GM21619 (cell line): ENCODE measurements around the gene SLC24A4.

ENCODE experiments used
- ATAC-seq: cut with Tn5 transposase; IDR thresholded peaks from one replicate; pipeline ENCODE4 v1.9.1; 2021; ENCODE audit not compliant: unreplicated experiment

The SLC24A4 gene

DNA sequence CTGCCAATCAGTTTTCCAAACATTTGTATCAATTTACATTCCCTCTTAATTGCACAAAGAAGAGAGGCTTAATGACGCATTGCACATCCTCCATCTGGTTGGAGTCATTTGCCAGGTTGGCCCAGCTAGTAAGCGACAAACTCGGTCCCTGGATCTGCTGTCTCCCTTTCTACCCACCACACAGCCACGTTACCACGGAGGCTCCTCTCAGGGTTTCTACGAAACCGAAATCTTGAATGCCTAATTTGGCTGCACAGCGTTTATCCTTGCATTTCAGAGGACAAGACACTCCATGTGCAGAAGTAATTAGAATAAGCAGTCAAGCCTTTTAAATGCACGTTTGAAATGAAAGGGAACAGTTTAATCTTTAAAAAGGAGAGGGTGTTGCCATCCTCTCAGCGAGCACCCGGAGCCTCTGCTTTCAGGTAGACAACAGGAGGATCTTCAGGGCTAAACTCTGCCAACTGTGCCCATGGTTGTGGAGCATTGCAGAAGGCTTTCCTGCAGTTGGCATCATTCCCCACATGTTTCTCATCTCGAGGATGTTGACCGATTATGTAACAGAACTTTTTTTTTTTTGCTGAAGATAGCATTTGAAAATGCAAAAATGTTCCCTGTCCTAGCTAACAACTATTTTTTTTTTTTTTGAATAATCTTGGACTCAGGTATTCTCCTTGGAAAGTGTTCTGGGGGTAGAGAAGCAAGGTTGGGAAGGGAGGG is 37.8 kb downstream of the SLC24A4 start:
- ATAC-seq: no peak

DNA sequence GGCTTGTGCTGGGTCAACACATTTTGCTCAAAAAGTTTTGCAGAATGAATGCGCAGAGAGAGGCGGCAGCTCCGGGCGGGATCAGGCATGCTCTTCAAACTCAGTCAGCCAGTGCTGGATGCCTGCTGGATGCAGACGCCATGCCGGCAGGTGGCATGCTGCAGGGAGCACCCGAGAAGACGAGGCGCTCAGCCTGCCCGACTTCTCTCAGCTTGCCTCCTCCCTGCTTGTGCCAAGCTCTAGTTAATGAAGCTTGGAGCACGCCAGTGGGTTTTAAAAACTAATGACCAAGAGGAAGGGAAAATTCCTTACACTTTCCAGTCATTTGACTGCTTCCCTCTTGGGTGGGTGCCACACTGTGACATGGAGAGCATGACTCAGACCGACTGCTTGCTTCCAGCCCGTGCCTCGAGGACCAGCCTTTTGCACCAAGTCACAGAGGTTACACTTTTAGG is 39.8 kb downstream of the SLC24A4 start:
- ATAC-seq: no peak

DNA sequence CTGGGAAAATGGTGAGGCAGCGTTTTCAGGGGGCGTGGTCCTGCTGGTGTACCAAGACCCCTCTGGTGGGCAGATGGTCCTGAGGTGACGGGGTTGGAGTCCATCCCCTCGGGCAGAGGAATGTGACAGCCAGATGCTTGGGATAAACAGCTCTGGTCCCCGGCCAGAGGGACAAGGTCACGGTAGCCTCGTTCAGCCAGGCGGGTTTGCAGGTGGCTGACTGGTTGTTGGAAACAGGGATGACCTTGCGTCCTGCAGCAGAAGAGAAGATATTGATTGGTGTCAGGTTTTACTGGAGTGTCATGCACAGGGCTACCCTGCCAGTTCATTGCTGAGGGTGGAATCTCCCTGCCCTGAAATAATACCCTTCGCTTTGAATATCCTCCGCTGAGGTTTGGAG is 43.3 kb downstream of the SLC24A4 start:
- ATAC-seq: no peak

DNA sequence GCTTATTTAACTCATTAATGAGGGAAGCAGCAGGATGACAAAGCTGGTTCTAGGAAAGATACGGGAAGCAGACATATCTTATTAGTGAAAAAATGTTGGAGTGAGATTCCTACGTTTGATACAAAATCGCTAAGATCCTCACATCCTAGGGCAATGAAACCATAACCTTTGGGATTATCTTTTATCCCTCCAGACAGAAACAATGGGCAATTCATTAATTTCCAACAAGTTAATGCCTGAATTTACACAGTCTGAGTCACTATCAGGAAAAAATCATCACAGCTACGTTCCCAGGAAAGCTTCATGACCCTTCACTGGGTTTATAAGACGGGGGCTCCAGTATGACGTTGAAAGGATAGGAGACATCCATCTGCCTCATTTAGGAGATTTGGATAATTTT is 45.0 kb downstream of the SLC24A4 start:
- no peak for ATAC-seq

DNA sequence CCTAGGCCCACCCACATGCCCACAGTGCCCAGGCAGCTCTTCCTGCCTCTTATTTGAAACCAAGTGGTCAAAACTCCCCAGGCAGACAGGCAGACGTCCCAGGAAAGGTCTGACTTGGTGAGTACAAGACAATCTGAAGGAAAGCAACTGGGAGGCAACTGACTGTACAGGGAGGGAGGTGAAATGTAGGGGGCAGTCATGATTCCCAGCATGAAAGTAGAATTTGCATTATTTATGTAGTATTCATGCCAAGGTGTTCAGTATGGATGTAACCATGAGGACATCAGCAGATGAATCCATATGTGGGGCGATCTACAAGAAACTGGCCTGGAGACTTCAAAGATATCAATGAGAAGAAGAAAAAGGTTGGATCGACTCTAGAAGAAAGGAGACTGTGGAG is 46.1 kb downstream of the SLC24A4 start:
- ATAC-seq: no peak

DNA sequence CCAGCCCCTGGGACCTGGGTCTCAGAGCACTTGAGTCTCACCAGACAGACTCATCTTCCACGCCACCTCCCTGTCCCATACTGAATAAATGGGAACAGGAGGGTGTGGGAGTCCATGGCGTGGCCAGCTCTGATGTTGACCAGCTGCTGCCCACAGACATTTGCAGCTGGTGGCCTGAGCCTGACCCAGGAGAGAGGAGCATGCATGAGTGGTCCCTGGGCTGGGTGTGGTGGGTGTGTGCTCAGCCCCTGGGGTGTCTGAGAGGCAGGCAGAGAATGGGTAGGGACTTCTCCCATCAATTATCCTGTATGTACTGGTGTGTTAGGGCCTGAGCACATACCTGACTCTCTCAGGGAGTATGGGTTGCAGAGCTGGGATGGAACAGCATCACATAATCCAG is 49.3 kb downstream of the SLC24A4 start:
- ATAC-seq: no peak

DNA sequence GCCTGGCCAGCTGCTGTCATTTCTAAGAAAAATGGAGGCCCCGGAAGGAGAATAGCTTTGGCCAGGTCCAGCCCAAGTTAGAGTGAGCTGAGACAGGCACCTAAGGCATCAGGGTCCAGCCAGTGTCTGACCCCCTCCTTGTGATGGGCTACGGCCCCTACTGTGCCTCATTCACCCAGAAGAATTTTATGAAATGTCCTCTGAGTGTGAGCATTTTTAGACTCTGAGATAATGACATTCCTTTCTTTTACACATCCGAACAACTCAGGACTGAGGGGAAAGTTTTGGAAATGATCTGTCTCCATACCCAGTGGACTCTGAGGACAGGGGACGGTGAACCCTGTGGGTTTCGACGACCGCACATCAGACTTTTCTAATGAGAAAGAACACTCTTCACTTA is 50.4 kb downstream of the SLC24A4 start:
- ATAC-seq: no peak

DNA sequence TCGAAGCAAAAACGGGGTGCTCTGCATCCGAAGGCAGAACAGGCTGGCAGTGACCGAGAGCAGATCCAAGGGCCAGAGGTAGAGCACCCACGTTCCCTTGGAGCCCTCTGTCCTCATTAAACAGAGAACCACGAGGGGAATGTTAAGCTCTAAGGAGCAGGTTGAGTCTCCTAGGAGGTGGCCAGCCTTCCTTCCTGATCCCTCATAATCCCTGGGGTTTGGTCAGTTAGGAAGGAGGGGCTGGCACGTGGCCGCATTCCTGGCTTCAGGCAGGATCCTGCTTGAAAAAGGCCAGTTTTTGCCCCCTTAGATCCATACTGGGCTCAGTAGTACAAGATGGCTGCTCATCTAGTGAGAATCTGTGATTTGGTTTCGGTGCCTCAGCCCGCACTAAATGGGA is 57.2 kb downstream of the SLC24A4 start:
- ATAC-seq: no peak

DNA sequence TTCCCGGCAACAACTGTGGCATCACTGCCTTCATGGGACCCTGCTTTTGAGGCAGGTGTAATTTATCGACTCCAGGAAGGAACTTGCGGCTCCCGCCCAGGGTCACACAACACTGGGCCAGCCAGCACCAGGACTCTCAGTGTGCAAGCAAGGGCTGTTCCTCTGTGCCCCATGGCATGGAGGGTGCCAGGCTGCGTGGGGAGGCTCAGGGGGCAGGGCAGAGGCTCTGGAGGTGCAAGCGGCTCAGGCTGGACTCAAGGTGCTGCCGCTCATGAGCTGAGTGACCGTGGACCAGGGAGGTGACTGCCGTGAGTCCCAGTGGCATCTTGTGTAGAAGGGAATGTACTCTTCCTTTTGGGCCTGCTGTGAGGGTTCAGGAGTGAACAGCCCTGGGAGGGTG is 57.6 kb downstream of the SLC24A4 start:
- ATAC-seq: no peak

DNA sequence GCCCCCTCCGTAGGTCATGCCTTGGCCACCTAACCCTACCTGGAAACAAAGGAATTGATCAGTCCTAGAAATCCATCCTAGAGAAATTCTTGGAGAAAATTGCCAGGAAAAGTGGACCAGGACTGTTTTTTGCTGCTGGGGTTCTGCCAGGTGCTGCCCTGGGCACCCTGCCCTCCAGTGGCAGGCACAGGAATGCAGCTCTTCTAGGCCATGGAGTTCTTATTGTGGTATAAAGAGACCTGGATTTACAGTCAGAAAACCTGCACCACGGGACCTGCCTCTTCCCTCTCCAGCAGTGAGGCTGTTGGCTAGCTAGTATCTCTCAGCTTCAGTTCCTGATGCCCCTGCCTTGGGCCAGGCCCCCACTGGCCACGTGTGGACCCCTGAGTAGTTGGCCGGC is 59.7 kb downstream of the SLC24A4 start:
- ATAC-seq: no peak

DNA sequence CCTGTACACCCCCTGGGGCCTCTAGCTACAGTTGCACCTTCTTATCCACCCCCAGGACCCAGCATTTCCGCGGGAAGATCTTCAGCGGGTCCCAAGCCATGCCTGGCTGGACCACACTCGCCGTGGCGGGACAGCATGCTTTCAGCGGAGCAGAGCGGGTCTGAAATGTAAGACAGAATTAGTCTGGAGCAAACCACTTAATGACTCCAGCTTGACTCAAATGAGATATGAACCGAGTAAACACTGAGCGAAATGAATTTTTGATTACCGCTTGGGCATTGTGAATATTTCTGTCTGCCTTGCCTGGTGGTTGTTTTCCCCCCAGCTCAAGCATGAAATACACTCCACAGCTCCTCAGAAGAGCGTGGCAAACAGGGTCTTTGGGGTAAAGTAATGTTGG is 60.8 kb downstream of the SLC24A4 start:
- ATAC-seq: no peak

DNA sequence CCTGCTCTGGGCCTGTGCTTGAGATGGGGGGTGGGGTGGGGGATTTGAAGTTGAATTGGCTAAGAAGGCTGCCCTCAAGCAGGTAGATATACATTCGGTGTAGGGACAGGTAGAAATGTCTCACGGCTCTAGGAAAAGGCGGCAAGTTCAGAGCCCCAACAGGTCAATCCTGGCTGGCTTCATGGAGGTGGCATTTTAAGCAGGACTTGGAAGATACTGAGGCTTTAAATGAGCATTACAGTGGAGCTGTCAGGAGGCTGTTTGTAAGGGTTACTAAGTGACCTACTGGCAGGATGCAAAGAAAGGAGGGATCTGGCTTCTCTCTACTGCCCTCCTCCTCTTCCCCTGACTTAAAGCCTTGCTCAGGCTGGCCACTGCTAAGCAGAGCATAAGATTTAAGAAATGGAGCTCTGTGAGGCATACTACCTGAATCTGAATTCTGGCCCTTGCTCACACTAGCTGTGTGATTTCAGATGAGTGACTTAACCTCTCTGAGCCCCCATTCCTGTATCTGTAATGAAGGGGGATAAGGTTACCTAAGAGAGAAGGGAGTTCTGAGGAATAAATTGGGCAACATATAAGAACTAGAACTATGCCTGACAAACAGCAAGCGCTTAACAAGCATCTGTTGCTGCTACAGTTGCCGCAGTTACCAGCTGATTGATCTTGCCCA is 61.6 kb downstream of the SLC24A4 start:
- ATAC-seq: no peak

DNA sequence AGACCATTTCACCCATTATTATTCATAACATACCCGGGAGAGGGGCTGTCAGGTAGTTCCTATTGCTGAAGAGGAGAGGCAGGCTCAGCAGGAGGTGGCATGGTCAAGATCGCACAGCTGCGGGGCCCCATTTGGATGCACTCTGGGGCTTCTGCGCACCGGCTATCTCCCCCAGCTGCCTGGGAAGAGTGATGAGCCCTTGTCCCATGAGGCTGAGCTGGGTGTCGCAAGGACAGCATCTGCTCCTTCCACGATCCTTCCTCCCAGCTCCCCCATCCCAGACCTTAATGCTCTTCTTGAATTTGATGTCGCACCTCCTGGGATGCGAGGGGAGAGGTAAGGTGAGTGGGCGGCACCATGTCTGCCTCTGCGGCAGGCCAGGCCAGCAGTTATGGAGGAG is 62.6 kb downstream of the SLC24A4 start:
- no peak for ATAC-seq

DNA sequence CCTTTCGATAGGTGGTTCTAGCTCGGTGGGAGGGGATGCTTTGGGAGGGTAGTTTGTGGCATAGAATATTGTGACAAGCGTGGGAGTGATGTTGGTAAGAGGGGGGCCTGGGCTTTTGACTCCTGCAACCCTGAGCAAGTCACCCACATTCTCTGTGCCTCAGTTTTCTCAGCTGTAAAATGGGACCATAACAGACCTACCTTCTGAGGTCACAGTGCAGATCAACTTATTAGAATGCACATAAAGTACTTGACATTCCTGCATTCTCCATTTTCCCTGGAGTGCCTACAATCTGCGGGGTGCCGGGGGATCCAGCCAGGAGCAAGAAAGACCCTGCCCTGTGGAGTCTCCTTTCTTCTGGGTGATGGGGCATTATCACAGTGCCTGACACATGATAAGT is 63.2 kb downstream of the SLC24A4 start:
- ATAC-seq: no peak

DNA sequence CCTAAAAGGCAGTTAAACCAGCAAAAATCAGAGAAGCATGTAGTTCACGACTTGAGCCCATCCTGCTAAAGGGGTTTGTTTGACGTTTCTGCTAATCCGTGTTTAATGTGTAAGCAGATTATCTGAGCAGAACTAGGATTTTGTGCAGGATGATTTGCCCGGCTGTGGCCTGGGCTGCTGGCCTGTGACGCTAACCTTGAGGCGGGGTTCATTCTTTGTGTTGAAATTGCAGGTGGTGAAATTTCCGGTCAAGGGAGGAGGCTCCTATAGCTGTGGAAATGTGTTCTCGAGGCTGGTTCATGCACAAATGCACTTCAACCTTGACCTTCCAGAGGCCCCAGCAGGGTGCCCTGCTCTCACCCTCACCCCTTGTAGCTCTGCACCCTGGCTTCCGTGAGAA is 63.7 kb downstream of the SLC24A4 start:
- no peak for ATAC-seq

DNA sequence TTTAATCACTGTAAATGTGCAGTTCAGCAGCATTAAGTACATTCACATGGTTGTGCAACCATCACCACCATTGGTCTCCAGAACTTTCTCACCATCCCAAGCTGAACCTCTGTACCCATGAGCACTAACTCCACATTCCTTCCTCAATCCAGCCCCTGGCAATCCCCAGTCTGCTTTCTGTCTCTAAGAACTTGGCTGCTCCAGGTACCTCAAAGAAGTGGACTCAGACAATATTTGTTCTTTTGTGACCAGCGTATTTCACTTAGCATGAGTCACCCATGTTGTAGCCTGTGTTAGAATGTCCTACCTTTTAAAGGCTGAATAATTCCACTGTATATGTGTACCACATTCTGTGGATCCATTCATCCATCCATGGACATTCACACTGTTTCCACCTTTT is 64.6 kb downstream of the SLC24A4 start:
- ATAC-seq: no peak

DNA sequence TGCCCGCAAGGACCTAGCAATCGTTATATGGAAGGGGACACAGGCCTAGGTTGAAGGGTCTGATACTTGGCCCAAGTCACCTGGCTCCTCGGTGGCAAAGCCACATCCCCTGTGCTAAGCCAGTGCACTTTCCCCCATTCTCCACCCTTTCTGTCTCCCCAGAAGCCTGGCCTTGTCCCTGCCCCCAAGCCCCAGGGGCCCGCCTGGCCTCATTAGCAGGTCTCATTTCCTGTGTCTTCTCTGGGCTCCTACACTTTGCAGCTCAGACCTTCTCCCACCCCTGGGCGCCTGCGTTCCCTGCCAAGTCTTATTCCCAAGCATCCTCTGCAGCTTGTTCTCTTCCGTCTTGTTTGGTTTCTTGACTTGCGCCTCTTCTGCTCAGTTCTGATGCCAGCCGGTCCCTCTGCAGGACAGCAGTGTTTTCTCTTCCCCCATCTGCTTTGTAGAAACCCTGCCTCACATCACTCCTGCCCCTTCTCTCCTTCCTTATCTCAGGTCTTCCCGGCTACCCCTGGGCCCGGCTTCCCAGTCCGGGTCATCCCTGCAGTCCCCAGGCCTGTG is 66.7 kb downstream of the SLC24A4 start:
- ATAC-seq: no peak

DNA sequence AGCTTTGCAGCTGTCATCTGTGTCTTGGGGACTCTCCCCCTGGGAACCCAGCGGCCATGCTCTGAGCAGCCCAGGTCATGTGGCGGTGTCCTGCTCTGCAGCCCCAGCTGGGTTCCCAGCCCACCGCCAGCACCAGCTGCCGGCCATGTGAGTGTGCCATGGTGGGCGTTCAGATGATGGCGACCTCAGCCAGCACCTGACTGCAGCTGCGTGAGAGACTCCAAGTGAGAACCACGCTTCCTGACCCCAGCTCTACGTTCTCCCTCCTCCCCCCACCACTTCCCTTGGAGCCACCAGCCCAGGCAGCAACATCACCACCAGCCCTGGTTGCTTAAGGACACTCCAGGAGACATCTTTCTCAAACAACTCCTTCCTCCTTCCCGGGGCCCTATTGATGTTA is 68.8 kb downstream of the SLC24A4 start:
- no peak for ATAC-seq

DNA sequence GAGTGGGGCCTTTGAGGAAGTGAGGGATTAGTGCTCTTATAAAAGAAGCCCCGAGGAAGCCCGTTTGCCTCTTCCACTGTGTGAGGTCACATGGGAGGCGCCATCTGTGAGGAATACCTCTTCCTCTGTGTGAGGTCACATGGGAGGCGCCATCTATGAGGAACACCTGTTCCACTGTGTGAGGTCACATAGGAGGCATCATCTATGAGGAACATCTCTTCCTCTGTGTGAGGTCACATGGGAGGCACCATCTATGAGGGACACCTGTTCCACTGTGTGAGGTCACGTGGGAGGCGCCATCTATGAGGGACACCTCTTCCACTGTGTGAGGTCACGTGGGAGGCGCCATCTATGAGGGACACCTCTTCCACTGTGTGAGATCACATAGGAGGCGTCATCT is 69.7 kb downstream of the SLC24A4 start:
- ATAC-seq: no peak

DNA sequence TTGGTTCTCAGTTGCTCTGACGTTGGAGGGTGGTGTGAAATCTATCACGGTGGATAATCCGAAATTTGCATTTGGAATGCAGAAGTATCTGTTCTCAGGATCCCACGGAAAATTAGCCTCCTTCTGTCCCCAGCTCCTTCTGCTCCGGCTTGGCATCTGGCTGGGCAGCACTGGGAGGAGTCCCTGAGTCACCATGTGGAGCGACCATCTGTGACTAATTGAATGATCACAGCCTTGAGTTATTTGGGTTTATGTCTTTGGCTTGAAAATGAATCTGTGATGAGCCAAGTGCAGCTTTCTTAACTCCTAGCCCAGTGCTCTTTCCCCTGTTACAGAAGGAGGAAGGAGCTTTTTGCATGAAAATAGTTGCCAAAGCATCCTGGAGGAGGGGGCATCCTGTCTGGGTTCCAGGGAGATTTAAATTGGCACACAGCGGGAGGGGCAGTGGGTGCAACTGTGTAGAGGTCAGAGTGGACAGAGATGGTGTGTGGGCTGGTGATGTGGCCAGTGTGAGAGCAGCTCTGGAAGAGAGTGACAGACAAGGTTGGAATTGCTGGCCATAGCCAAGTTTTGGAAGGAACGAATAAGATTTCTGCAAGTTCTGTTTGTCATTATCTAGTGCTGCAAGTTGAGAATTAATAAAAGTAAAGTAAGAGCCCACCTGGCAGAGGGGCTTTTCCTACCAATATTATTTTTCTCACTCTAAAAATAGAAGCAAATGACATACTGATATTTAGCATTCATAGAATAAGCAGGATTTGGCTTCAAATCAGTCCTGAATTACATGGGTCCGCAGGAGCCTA is 74.4 kb downstream of the SLC24A4 start:
- no peak for ATAC-seq

DNA sequence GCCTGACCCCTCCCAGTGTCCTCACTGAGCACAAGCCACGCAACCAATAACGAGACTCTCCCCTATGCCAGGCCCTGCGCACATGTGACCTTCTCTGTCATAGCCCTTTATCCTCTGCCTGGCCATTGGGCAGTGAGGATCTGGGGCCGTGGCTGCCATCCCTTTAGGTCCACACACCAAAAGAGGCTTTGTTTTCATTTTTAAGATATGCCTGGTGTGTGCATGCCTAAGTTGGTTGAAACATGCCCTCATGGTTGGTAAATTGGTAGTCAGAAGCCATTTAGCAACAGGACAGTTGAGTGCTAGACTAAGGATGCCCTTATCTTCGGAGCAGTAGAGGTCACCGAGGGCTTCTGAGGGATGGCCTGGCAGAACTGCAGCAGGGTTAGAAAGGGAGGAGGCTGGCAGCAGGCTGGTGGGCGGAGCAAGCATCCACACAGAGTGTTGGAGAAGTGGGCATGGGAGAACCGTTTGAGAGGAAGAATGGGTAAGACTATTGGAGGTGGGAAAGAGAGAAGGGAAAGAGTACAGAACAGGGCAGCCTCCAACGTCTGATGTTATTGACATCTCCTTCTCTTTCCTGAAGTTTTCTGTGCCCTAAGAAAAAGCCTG is 75.1 kb downstream of the SLC24A4 start:
- no peak for ATAC-seq
